Activated CD4-positive, alpha-beta T cell treated with anti-CD3 and anti-CD28 coated beads for 24 hours (primary cell): ENCODE measurements around the gene MMP25.

Experiments
- DNase-seq, 2 donors: peaks; one replicate each; pipeline ENCODE4 v3.0.0-alpha.2; 2020; ENCODE audit warnings: low read depth in 2 of 2

The MMP25 gene

DNA sequence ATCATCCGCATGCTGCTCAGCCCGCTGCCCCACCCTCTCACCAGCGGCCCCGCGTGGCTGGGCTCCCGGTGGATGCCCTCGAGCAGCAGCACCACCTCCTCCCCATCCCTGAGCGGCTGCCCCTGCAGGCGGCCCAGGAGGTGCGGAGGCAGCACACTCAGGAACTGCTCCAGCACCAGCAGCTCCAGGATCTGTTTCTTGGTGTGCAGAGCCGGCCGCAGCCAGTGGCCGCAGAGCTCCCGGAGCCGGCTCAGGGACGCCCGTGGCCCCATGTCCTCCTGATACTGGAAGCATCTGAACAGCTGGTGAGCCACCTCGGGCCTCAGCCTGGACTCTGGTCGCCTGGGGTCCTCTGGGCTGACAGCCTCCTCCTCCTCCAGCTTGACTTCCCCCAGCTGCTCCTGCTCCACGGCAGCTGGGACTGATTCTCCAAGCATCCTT lies 46.2 kb downstream of the MMP25 start:
- DNase-seq = no peak

GRCh38 chr16:3094289-3095027 lies 48.1 kb downstream of the MMP25 start:
- peak in 1 of 2 donors; percentile 37 for DNase-seq

GRCh38 chr16:3095869-3096268 lies 49.5 kb downstream of the MMP25 start:
- no peak for DNase-seq

DNA sequence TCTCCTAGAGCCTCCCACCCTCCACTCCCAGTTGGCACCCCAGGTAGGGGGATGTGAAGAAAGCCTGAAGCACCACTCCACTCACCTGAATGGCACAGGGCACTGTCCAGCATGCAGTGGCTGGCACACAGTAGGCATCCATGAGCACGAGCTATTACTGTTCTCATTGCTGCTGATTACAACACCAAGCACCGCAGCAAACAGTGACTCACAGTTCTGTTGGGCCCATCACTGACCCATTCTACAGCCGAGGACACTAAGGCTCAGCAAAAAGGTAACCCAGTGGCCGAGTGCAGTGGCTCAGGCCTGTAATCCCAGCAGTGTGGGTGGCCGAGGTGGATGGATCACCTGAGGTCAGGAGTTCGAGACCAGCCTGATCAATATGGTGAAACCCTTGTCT lies 50.0 kb downstream of the MMP25 start:
- DNase-seq = no peak

DNA sequence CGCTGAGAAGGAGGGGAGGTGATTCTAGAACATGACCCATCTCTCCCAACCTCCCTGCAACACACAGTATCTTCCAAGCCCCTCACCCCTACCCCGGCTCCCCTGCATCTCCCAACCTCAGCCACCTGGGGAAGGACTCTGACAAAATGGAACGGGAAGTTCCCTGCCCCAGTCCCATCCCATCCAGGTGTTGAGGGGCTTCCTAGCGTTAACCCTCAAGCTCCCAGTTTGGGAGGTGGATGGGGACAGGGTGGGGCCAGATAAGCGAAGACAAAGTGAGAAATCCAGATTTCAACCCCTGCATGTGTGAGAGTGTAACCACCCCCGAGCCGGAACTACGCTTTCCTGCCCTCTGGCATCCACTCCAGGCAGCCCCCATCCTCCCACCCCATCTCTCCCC lies 50.9 kb downstream of the MMP25 start:
- DNase-seq = no peak

DNA sequence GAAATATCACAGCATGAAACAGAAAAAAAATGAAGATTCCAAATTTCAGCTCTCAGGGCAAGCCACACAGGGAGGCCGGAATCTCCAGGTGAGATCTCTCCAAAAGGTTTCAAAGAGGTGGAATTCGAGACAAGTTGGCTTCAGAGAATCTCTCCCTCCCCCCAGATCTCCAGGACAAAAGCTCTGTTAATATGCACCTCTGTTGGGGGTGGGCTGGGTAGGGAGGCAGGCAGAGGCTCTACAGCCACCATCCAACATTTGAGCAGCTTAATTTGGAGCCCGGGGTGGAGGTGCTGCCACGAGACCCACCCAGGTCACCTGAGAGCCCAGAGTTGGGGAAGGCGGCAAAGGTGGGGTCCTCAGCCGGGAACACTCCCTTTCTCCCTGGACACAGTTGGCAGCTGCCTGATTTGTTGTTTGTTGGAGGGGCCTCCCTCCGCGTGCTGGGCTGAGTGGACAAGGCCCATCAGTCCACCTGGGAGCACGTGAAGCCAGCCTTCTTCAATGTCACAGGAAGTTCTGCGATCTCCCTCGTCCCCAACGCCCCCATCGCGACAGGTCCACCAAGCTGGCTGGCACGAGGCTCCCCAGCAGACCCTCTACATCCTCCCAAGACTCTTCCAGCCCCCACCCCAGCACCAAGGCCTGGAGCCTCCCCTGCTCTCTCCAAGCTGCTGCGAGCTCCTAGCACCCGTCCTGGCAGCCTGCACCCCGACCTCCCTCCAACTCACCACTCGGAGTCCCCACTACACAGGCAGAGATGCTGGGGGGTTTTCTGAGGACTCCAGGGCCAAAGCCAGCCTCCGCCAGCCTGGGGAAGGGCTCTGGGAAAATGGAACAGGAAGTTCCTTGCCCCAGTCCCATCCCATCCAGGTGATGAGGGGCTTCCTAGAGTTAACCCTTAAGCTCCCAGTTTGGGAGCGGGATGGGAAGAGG lies 52.4 kb downstream of the MMP25 start, which contains the start of gene ZSCAN10:
ZSCAN10 (minus strand) TSS at position 836 of the 936 bp plus-strand sequence. CDS start 6,357 bp downstream, outside the sequence.
- no peak for DNase-seq

- no peak for DNase-seq
Measured at GRCh38 chr16:3099395-3099731, 53.0 kb downstream of the MMP25 start.

- DNase-seq = peak; percentile 90 to 97
Measured at GRCh38 chr16:3099732-3100499, 53.6 kb downstream of the MMP25 start.

DNA sequence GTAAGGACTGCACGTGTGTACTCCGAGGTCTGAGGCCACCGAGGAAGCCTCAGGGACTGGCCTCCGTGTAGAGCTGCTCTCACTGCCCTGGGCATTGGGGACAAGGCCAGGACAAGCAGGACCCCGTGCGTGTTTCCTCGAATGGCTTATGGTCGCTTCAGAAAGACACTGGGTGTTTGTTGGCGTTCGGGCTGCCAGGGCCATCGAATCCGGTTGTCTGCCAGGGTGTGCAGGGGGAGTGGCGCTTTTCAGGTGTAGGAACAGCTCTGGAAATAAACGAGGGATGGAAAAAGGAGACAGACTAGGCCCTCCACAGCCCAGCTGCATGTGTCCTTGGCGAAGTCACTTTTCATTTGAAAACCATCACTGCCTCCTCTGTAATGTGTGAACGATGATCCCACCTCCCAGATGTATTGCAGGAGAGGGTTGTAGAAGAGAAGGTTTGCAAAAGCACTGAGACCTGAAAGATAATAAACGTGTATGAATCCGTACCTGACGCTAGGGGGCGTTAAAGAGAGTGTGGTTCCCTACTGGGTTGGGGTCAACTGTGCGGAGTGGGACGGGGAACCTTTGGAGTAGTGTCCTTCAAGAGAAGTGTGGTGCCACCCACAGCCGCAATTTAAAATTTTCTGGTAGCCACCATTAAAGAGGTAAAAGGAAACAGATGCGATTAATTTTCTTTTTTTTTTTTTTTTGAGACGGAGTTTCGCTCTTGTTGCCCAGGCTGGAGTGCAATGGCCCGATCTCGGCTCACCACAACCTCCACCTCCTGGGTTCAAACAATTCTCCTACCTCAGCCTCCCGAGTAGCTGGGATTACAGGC lies 54.9 kb downstream of the MMP25 start:
- DNase-seq = peak in 1 of 2 donors; percentile 21

DNA sequence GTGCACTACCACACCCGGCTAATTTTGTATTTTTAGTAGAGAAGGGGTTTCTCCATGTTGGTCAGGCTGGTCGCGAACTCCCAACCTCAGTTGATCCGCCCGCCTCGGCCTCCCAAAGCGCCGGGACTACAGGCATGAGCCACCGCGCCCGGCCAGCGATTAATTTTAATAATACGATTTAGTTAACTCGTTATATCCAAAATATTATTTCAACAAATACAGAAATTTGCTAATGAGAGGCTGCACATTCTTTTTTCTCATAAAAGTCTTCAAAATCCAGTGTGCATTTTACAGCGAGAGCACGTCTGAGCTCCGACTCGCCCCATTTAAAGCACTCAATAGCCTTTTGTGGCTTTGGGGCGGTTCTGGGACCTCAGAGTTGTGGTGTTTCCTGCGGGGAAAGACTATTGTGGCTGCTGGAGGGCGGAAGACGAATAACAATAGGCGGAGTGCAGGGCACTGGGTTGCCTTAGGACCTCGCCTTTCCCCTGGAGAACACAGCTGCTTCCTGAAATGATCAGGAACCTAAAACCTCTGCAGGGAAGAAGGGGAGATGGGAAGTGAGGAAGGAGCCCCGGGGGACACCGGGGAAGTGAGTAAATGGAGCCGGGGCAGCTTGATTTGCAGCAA lies 55.6 kb downstream of the MMP25 start:
- no peak for DNase-seq

DNA sequence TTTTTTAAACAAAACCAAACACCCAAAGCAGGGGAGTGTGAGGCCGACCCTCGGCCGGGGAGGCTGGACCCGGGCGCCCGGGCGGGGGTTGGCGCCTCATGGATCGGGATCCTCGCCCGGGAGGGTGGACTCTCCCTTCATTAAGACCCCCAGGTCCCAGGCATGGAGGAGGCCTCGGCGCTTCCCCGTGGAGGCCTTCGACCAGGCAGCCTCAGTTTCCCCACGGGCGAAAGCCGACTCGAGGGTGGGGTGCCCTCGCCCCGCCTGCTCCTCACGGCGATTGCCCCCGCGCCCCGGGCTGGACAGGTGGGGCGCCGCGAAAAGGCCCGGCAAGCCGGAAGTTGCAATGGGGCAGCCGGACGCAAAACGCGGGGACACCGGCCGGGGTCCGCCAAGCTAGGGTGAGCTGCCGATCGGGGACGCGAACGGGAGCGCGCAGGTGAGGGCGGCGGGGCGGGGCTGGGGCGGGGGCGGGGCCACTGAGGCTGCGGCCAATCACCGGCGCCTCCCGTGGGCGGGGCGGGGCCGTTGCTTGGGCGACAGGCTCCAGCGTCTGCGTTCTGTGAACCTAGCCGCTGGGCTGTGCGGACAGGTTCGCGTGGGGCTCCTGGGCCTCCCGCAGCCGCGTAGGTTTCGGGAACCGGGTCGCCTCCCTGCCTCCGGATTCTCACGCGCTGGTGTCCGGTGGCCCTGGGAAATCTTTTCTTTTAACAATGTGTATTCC lies 60.0 kb downstream of the MMP25 start:
- DNase-seq = peak; percentile 84 to 89
